GM21576 (cell line): ENCODE data around the gene MOB3B.

Experiments used
- ATAC-seq: cut with Tn5 transposase; IDR thresholded peaks from one replicate; pipeline ENCODE4 v1.9.1; 2021; ENCODE audit warnings: mild to moderate bottlenecking, moderate library complexity; ENCODE audit not compliant: unreplicated experiment

Gene MOB3B

GRCh38 chr9:27369591-27369990 lies 160.0 kb downstream of the MOB3B start:
- no peak for ATAC-seq

GRCh38 chr9:27368316-27368985 lies 161.2 kb downstream of the MOB3B start:
- ATAC-seq, result no peak

GRCh38 chr9:27367921-27368315 lies 161.7 kb downstream of the MOB3B start:
- ATAC-seq, result no peak

DNA sequence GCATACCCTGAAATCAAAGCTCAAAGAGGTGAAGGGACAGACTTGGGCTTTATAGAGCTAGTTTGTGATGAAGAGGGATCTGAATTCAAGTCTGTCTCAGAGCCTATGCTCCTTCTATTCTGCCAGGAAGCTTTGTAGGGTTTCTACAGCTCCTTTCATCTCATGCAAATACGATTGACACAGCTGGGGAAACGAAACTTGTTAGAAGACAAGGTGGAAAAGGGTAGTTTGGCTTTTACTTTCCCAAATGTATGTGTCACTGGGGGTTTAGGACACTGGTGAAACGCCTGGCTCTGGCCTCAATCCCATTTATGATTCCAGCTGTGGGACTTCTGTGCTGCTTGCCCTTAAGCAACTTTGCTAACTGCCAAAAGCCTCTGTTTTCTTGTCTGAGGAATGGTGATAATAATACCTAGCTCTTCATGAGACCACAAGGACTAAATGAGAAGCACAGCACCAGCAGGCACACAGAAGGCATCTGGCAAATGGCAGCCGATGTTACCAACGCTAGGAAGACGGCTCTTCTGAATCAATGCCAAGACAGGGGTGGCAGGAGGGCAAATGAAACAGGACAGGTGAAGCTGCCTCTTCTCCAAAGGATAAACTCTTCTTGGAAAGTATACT lies 162.3 kb downstream of the MOB3B start:
- ATAC-seq, result peak; percentile 80

- ATAC-seq, result peak; percentile 88
Measured at GRCh38 chr9:27365707-27366376, 163.8 kb downstream of the MOB3B start.

DNA sequence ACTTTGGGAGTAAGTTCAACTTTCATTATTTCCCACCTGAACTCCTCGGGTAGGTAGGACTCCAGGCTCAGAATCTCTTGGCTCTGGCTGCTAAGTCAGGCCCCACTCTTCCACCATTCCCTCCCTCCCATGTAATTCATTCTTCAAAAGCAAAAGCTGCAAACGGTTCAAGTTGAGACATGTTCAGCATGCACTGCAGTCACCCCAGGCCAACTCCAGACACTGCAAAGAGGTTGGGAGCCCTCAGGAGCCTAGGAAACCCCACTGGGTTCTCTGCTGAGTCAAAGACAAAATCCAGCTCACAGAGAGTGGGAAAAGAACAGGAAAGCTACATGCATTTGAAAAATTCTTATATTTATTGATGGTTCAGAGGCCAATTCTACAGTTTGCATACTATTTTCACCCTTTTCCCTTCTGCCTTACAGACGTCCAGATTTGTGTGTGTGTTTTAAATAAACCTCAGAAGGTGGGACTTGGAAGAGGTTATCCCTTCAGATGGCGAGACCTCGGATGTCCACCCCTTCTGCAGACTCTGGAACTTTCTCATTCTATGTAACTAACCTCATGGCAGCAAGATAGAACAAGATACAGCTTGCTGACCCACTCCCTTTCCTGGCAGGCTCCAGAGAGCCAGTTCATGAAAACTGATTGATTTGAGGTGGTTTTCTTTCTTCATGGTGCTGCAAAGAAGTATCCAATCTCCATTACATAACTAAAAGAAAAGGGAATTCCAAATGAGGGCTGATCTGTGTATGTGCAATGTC lies 167.0 kb downstream of the MOB3B start:
- ATAC-seq, result no peak

DNA sequence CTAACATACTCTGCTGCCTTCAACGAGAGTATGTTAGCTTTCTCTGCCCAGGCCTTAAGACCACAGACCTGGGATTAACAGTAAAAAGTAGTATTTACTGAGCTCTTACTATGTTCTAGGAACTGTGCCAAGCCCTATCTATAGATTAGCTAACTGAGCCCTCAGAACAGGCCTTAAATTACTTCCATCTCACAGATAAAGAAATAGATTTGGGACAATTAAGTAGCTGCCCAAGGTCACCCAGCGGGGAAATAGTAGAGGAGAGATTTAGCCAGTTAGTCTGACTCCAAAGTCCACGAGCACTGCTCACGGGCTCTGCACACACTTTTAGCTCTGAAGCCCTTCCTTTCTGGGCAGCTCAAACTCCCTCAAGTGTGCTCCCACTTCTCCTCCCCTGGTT lies 168.1 kb downstream of the MOB3B start:
- no peak for ATAC-seq

GRCh38 chr9:27359763-27360162 lies 169.9 kb downstream of the MOB3B start:
- no peak for ATAC-seq

DNA sequence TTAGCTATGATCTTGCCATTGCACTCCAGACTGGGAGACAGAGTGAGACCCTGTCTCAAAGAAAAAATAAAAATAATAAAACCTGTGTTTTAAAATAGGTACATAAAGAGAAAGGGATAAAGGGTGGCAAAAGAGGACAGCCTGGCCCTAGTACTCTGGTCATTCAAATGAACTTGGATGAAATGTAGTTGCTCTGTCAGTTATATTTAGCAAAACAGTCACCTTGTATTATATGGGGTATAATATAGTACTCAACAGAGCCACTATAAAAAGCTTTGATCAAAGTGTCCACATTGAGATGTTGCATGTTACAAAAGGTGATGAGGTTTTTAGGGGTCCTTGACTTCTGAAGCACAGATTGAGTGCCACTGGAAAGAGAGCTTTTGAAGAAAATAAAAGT lies 171.6 kb downstream of the MOB3B start:
- no peak for ATAC-seq

- no peak for ATAC-seq
Measured at GRCh38 chr9:27356446-27356845, 173.2 kb downstream of the MOB3B start.

DNA sequence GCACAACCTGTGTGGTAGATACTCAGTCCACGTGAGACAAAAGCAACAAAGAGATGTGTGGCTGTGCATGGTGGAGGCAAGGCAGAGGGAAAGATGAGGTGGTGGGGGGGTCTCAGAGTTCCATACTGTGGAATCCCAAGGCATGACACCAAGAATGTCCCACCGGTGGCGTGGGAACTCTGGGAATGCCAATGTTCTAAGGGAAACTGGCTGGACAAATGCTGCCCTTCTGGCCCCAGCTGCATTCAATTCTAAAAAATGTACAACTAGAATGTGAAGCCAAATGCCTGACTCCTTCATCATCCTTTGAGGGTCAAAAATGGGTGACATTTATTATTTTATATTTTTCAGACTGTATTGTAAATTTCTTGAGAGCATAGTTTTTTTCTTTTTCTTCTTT lies 174.4 kb downstream of the MOB3B start:
- ATAC-seq, result no peak

- peak; percentile 73 for ATAC-seq
Measured at GRCh38 chr9:27353474-27354229, 176.0 kb downstream of the MOB3B start.

DNA sequence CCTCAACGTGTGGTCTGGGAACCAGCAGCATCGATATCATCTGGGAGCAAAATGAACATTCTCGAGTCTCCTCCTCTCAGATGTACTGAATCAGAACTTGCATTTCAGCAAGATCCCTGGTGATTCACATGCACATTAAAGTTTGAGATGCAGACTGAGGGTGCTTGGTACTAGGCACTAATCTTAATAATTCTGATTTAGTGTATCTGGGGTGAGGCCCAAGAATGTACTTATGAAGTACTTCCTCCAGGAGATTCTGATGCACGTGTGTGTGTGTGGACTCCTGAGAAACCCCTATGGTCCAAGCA lies 176.5 kb downstream of the MOB3B start:
- no peak for ATAC-seq

- ATAC-seq, result peak; percentile 30
Measured at GRCh38 chr9:27352457-27353165, 177.0 kb downstream of the MOB3B start.

GRCh38 chr9:27351438-27351837 lies 178.2 kb downstream of the MOB3B start:
- ATAC-seq, result no peak

DNA sequence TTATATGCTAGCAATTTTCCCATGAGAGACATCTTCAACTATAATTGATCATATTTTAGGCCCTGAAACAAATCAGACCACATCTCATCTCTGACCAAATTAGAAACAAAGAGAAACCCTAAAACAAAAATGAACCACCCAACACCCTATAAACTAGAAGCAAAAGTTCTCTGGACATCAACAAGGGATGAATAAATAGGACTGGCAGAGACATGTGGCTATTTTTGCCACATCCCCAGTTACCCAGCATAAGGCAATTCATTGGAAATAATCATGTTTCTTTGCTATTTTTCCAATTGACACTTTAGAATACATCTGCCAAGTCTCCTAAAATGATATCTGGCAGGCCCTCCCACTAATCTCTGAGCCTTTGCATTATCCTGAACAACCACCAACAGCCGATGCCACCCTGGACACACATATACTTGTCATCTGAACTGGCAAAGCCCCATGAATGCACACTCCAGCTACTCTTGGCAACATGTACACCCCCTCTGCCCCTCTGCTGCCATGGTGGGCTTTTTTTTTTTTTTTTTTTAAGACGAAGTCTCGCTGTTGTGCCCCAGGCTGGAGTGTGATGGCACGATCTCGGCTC lies 179.1 kb downstream of the MOB3B start:
- ATAC-seq, result no peak

DNA sequence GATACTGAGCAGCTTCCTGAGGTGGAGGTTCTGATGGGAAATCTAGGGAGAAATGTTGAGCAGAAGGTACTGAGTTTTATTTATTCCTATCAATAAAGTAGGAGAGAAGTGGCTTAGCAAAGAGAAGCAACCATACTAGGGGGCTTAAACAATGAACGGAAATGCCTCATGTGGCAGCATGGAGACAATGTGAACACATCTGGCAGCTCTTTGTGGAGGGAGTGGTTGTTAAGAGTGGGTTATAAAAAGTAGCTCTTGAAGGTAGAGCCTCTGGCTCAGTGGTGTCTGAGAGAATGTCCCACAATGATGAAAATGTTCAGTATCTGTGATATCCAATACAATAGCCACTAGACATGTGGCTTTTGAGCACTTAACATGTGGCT lies 179.9 kb downstream of the MOB3B start:
- ATAC-seq, result no peak

GRCh38 chr9:27348785-27349697 lies 180.6 kb downstream of the MOB3B start:
- no peak for ATAC-seq

DNA sequence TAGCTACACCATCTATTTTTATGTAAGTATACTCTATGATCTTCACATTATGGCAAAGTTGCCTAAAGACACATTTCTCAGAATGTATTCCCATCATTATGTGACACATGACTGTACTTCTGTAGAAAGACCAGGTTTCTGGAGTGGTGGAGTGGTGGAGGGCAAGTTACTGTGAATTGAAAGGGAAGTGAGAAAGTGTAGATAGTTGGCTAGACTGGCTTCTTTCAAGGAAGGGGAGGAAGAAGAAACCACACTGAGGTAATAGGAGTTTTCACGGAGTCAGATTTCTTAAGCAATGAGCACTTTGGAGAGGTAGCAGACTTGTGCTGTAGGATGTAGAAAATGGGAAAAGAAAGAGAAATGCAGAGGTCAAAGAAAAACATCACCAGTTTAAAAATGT lies 181.7 kb downstream of the MOB3B start:
- ATAC-seq, result no peak
